G401 (cell line): ENCODE data around the gene LMBRD1. TPM values are rescaled to one million over a fixed set of nuclear protein-coding genes. Genes with fewer than 3 reads are reported as not detected.
A peak's percentile ranks its signal among the peaks of the same experiment; 100 is the strongest.
"Not testable (repeated sequence)": the region's sequence is repeated elsewhere in the genome, so short reads cannot be mapped to it uniquely, and the experiment has no call there.

ENCODE experiments used
- DNase-seq: peaks from one replicate; pipeline ENCODE4 v3.0.0-alpha.2; 2015; ENCODE audit warnings: low spot score
- in situ Hi-C: cut with HindIII; loops from 2 replicates; pipeline ENCODE4 v1.10.0; 2016; ENCODE audit warnings: low sequenced_read_pairs, mixed read lengths
- total RNA-seq: library from RNA; depleted of rRNA; stranded (reverse); fragments of >200 nt; shearing (Covaris generic); gene quantifications from 2 replicates; pipeline ENCODE4 v1.2.3, GENCODE V29; 2014; rRNA removed

The LMBRD1 gene
- total RNA-seq, 1 experiment from 2014 or later = 19.5 TPM

GRCh38 chr6:69666779-69667178, 130.0 kb downstream of the LMBRD1 start:
- in situ Hi-C loops, DNase-seq: not testable (repeated sequence)

GRCh38 chr6:69665437-69665836, 131.4 kb downstream of the LMBRD1 start:
- in situ Hi-C loops = no loop called here
- DNase-seq = no peak

GRCh38 chr6:69664551-69664950, 132.3 kb downstream of the LMBRD1 start:
- in situ Hi-C loops = no loop called here
- DNase-seq = no peak

DNA sequence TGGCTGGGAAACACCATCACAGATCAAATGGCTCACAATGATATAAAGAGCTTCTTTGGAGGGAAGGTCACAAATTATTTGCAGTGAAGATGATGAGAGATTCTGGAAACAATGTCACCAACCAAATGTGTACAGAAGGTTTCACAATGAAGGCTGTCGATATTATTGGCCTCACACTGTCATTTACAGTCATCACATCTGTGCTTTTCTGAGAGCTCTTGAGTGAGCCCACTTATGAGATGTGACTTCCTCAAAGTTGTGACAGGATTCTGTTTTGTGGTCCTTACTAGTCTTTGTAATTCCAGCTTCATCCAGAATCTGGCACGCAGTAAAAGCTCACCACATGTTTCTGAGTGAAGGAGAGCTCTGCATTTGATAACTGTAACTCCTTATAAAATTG, 133.6 kb downstream of the LMBRD1 start:
- no peak for DNase-seq
- in situ Hi-C loops = no loop called here

GRCh38 chr6:69650703-69651102, 146.1 kb downstream of the LMBRD1 start:
- in situ Hi-C loops = no loop called here
- DNase-seq = no peak

- in situ Hi-C loops = no loop called here
- no peak for DNase-seq
Measured at GRCh38 chr6:69647726-69648125, 149.1 kb downstream of the LMBRD1 start.

- in situ Hi-C loops = no loop called here
- no peak for DNase-seq
Measured at GRCh38 chr6:69643688-69644087, 153.1 kb downstream of the LMBRD1 start.

- in situ Hi-C loops = no loop called here
- no peak for DNase-seq
Measured at GRCh38 chr6:69632932-69633331, 163.9 kb downstream of the LMBRD1 start.

DNA sequence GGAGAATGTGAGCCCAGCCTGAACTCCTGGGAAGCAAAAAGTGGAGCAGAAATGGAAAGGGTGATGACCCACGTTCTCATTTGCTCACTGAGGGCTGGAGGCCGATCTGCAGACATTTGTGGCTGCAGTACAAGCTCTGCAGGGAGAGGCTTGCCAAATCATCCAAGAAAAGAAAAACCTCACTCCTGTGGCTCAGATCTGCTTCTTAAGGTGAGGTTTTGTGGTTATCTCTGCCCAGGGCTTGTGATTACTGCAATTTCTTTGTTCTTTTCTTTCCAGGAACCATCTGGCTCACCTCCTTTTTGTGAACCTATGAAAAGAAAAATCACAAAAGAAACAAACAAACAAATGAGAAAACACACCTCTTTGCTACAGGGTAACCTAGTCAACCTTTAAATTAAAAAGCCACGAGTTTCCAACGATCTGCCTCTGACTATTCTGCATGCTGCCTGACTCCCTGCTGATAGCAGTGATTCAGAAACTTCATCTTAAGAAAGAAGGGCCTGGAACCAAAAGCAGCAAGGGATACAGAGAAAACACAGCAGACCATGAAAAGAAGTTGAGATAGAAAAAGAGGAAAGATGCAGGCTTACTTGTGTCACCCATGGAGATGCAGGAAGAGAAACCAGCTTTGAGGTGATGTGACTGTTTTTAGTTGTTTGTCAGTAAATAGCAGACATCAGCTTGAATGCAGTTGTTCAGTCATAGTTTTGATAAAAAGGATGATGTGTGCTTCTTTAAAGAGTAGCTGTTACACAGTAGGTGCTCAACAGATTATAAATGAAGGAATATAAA, 165.1 kb downstream of the LMBRD1 start:
- in situ Hi-C loops = no loop called here
- DNase-seq = peak; percentile 47

GRCh38 chr6:69630767-69631166, 166.0 kb downstream of the LMBRD1 start:
- no peak for DNase-seq
- in situ Hi-C loops = no loop called here

DNA sequence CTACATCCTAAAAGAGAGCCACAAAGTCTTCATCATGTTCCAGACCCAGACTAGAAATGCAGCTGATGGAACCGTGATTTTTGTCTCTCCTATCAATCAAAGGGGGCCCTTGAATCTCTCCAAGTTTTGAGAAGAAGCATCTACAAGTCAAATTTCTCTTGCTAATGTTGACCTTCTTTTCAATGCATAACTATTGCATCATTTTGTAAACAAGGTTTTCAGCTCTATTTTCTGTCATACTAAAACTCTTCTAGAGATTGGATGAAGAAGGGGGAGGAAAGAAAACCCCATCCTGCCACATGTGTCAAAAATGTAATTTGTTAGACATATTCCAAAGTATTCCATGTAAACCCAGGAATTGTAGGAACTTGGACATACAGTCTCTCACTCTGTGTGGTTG, 169.2 kb downstream of the LMBRD1 start:
- DNase-seq = no peak
- in situ Hi-C loops = no loop called here

DNA sequence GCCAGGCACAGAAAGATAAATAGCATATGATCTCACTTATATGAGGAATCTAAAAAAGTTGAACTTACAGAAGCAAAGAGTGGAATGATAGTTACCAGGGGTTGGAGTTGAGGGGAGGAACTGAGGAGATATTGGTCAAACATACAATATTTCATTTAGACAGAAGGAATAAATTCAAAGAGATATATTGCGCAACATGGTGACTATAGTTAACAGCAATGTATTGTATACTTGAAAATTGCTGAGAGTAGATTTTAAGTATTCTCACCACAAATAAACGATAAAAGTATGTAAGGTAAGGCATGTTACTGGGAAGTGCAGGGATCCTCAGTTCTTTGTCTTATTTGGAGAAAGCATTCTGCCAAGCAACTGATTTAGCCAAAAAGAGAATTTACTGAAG, 171.9 kb downstream of the LMBRD1 start:
- in situ Hi-C loops = no loop called here
- DNase-seq = no peak

Other genes starting within 250 kb of the LMBRD1 start
- not detected in 2 replicates for gene COL19A1, start 69.5 kb upstream of the LMBRD1 start, total RNA-seq